SK-N-SH treated with all-trans-retinoic acid at 6 μM for 48 hours (cell line): ENCODE results near the gene CALHM1.
A peak's percentile ranks its signal among the peaks of the same experiment; 100 is the strongest.

ENCODE experiments used
- ATAC-seq: fragments of 200-7000 bp; cut with Tn5 transposase; 3 replicates; pipeline ENCODE4 v1.9.1; 2020; ENCODE audit warnings: mild to moderate bottlenecking, moderate library complexity
- ARNTL ChIP-seq: fragments of 450-650 bp; formaldehyde crosslinking; IDR thresholded peaks from 2 replicates; pipeline ENCODE4 v1.5.0; 2020; ENCODE audit warnings: low read depth, mild to moderate bottlenecking, moderate library complexity, borderline replicate concordance
- BACH2 ChIP-seq: fragments of 250-450 bp; sonication (Bioruptor Pico); IDR thresholded peaks from 2 replicates; pipeline ENCODE4 v1.9.0; 2021; ENCODE audit warnings: mild to moderate bottlenecking, borderline replicate concordance
- CSDC2 ChIP-seq: fragments of 250-450 bp; sonication (Bioruptor Pico); IDR thresholded peaks from 2 replicates; pipeline ENCODE4 v1.5.0; 2020; ENCODE audit warnings: mild to moderate bottlenecking, moderate library complexity
- ESRRG ChIP-seq: fragments of 250-450 bp; sonication (Bioruptor Pico); IDR thresholded peaks from 2 replicates; pipeline ENCODE4 v1.6.1; 2021; ENCODE audit warnings: mild to moderate bottlenecking
- GLIS3 ChIP-seq: fragments of 250-450 bp; sonication (Bioruptor Pico); IDR thresholded peaks from 2 replicates; pipeline ENCODE4 v1.5.0; 2020; ENCODE audit warnings: mild to moderate bottlenecking, moderate library complexity
- ISL1 ChIP-seq: fragments of 250-450 bp; sonication (Bioruptor Pico); IDR thresholded peaks from 2 replicates; pipeline ENCODE4 v2.1.2; 2022; ENCODE audit warnings: mild to moderate bottlenecking, moderate library complexity
- OSR1 ChIP-seq: fragments of 250-450 bp; sonication (Bioruptor Pico); IDR thresholded peaks from 2 replicates; pipeline ENCODE4 v1.8.0; 2022; ENCODE audit warnings: moderate library complexity, mild to moderate bottlenecking, inconsistent platforms
- PATZ1 ChIP-seq: fragments of 250-450 bp; sonication (Bioruptor Pico); IDR thresholded peaks from 2 replicates; pipeline ENCODE4 v1.8.0; 2020; ENCODE audit warnings: mild to moderate bottlenecking, moderate library complexity, borderline replicate concordance
- POU6F1 ChIP-seq: fragments of 250-450 bp; sonication (Bioruptor Pico); IDR thresholded peaks from 2 replicates; pipeline ENCODE4 v1.8.0; 2021; ENCODE audit warnings: low read depth, mild to moderate bottlenecking, moderate library complexity, borderline replicate concordance
- PPARA ChIP-seq: fragments of 250-450 bp; sonication (Bioruptor Pico); IDR thresholded peaks from 2 replicates; pipeline ENCODE4 v1.5.0; 2020; ENCODE audit warnings: mild to moderate bottlenecking, borderline replicate concordance
- RARB ChIP-seq: fragments of 250-450 bp; sonication (Bioruptor Pico); IDR thresholded peaks from 2 replicates; pipeline ENCODE4 v1.8.0; 2021; ENCODE audit warnings: mild to moderate bottlenecking, moderate library complexity
- SNAI2 ChIP-seq: fragments of 250-450 bp; sonication (Bioruptor Pico); IDR thresholded peaks from 2 replicates; pipeline ENCODE4 v1.5.0; 2020; ENCODE audit warnings: mild to moderate bottlenecking, moderate library complexity
- TCF4 ChIP-seq: fragments of 250-450 bp; sonication (Bioruptor Pico); IDR thresholded peaks from 2 replicates; pipeline ENCODE4 v1.8.0; 2021; ENCODE audit warnings: mild to moderate bottlenecking, moderate library complexity, borderline replicate concordance
- TOX ChIP-seq: fragments of 250-450 bp; sonication (Bioruptor Pico); IDR thresholded peaks from 2 replicates; pipeline ENCODE4 v1.8.0; 2021; ENCODE audit warnings: mild to moderate bottlenecking, moderate library complexity, borderline replicate concordance
- TSHZ2 ChIP-seq: fragments of 250-450 bp; sonication (Bioruptor Pico); IDR thresholded peaks from 2 replicates; pipeline ENCODE4 v1.5.0; 2020; ENCODE audit warnings: mild to moderate bottlenecking, moderate library complexity
- ZC3H10 ChIP-seq: fragments of 250-450 bp; sonication (Bioruptor Pico); IDR thresholded peaks from 2 replicates; pipeline ENCODE4 v1.5.1; 2021; ENCODE audit warnings: mild to moderate bottlenecking, moderate library complexity
- ZFP3 ChIP-seq: fragments of 250-450 bp; sonication (Bioruptor Pico); IDR thresholded peaks from 2 replicates; pipeline ENCODE4 v1.5.0; 2020; ENCODE audit warnings: mild to moderate bottlenecking, moderate library complexity
- ZFP30 ChIP-seq: fragments of 450-650 bp; formaldehyde crosslinking; IDR thresholded peaks from 2 replicates; pipeline ENCODE4 v1.5.0; 2022; ENCODE audit warnings: mild to moderate bottlenecking, moderate library complexity
- ZNF70 ChIP-seq: fragments of 450-650 bp; formaldehyde crosslinking; IDR thresholded peaks from 2 replicates; pipeline ENCODE4 v1.5.0; 2020; ENCODE audit warnings: mild to moderate bottlenecking, moderate library complexity
- ZNF8 ChIP-seq: fragments of 450-650 bp; formaldehyde crosslinking; IDR thresholded peaks from 2 replicates; pipeline ENCODE4 v1.5.0; 2020; ENCODE audit warnings: mild to moderate bottlenecking, moderate library complexity
- TF ChIP-seq, protein P1 (sequence below): fragments of 250-450 bp; sonication (Bioruptor Pico); IDR thresholded peaks from 2 replicates; pipeline ENCODE4 v1.5.1; 2021; ENCODE audit warnings: mild to moderate bottlenecking, moderate library complexity

CALHM1 gene

DNA sequence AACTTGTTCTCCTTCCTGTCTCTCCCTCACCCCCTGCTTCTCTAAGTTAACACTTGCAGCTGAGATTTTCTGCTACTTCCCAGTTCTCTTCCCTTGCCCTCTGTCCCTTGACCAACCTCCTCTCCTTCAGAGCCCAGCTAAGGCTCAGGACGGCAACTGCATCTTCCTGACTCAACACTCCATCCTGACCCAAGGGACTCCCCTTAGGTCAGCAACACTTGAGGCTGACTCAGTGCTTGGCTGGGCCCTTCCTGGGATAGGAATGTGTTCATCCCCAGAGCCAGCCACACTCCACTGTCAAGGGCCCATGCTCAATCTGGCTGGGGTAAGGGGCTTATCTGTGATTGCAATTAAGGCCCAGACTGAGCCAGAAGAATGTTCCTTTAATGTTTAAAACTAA is 10.0 kb downstream of the CALHM1 start:
- ATAC-seq, result 0 out of 3 replicates have a peak, but pooled peaks have one; percentile 6
- no peak for TF ChIP-seq ZC3H10
- no peak for TF ChIP-seq TSHZ2 (CRISPR knock-in tag)
- TF ChIP-seq ZNF70 (CRISPR knock-in tag), result no peak
- TF ChIP-seq TOX (CRISPR knock-in tag), result no peak
- no peak for TF ChIP-seq BACH2
- TF ChIP-seq TCF4, result no peak
- no peak for TF ChIP-seq ESRRG
- no peak for TF ChIP-seq RARB (CRISPR knock-in tag)
- no peak for TF ChIP-seq PPARA (CRISPR knock-in tag)
- no peak for TF ChIP-seq ARNTL (CRISPR knock-in tag)
- no peak for TF ChIP-seq ZFP3
- TF ChIP-seq POU6F1 (CRISPR knock-in tag), result no peak
- TF ChIP-seq ISL1 (CRISPR knock-in tag), result no peak
- no peak for TF ChIP-seq CSDC2 (CRISPR knock-in tag)
- TF ChIP-seq ZFP30 (CRISPR knock-in tag), result no peak
- TF ChIP-seq GLIS3 (CRISPR knock-in tag), result no peak

- ATAC-seq, result no peak
- TF ChIP-seq PPARA (CRISPR knock-in tag) (no peak), SNAI2 (no peak), ISL1 (CRISPR knock-in tag) (no peak), ESRRG (no peak), ZNF8 (no peak), CSDC2 (CRISPR knock-in tag) (no peak), TOX (CRISPR knock-in tag) (no peak), ZC3H10 (no peak), ZFP30 (CRISPR knock-in tag) (no peak), GLIS3 (CRISPR knock-in tag) (no peak)
- TF ChIP-seq, protein P1, sequence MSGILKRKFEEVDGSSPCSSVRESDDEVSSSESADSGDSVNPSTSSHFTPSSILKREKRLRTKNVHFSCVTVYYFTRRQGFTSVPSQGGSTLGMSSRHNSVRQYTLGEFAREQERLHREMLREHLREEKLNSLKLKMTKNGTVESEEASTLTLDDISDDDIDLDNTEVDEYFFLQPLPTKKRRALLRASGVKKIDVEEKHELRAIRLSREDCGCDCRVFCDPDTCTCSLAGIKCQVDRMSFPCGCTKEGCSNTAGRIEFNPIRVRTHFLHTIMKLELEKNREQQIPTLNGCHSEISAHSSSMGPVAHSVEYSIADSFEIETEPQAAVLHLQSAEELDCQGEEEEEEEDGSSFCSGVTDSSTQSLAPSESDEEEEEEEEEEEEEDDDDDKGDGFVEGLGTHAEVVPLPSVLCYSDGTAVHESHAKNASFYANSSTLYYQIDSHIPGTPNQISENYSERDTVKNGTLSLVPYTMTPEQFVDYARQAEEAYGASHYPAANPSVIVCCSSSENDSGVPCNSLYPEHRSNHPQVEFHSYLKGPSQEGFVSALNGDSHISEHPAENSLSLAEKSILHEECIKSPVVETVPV (CRISPR knock-in tag), result no peak
These were observed 11.5 kb downstream of the CALHM1 start for GRCh38 chr10:103447187-103447586.

DNA sequence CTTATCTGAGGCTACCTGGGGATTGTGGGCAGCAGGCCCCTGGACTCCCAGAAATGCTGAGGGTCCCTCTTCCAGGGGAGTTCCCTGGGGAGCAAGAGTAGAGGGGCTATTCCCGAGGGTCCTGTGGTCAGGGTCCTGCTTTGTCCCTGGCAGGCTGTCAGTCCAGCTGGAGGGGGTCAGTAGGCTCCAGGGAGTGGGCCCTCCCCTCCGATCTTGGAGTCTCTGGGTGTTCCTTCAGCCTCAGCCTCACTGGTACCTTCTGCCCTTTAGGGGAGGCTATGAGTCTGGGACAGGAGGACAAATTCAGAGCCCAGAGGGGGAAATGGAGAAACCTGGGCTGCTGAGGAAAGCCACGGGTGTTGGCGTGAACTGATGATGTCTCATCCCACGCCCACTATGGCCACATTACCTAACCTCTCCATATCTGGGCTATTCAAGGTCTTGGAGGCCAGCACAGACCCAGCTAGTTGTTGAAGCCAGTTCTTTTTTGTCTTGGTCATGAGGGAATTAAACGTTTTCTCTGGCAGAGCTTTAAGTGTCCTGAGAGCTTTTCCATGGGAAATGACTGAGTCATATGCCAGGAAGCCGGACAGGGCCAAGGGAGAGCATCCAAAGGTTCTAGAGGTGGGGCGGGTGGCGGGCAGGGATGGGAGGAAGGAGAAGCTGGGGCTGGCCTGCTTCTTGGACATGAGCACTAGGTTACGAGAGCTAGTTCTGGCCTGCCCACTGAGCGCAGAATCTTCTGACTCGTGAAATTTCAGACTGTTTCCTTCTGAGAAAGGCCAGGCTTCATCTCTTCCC is 12.7 kb downstream of the CALHM1 start:
- no peak for ATAC-seq
- TF ChIP-seq ISL1 (CRISPR knock-in tag) (no peak), TCF4 (no peak), SNAI2 (no peak), ZC3H10 (no peak), ZNF8 (no peak), PATZ1 (no peak), ARNTL (CRISPR knock-in tag) (no peak)

- ATAC-seq, result no peak
- TF ChIP-seq POU6F1 (CRISPR knock-in tag) (no peak), PATZ1 (no peak), OSR1 (CRISPR knock-in tag) (no peak), ESRRG (no peak), TSHZ2 (CRISPR knock-in tag) (no peak), ISL1 (CRISPR knock-in tag) (no peak), GLIS3 (CRISPR knock-in tag) (no peak), ZC3H10 (no peak)
These were observed 13.3 kb downstream of the CALHM1 start for GRCh38 chr10:103445366-103445765.
